ENCODE measurements around the gene HAL.

HAL gene

DNA sequence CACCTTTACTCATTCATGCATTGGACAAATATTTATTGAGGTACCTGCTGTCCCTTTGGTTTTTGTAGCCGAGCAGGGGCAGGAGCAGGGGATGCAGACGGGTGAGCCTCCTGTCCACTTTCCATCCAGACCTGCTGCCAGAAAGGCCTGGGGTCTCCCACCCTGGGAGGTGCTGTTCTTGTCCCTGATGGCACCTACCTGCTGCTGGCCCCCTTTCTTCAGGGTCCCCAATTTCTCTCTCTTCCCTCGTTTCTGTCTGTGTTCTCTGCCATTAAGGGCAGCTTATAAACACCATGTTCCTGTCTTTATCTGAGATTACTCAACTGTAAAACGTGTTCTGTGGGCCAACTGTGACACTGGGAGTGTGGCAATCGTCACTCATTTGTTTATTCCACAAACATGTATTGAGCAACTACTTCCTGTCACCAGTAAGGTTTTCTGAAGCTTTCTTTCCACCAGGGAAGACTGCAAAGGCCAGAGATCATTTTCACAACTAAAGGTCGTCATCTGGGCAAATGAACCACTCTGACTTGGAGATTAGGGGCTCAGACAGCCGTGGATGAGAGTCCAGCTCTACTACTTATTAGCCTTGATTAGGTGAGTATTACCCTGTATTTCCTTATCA lies at the start of gene HAL:
Gene HAL (minus strand): TSS at position 311 of the 625 bp plus-strand sequence. CDS start 434 bp downstream, outside the sequence.
- no peak for DNase-seq

- no peak for DNase-seq
These were observed 49.4 kb upstream of the HAL start for GRCh38 chr12:96045566-96045965.

GRCh38 chr12:96044943-96045290 lies 48.8 kb upstream of the HAL start:
- DNase-seq, result no peak

DNA sequence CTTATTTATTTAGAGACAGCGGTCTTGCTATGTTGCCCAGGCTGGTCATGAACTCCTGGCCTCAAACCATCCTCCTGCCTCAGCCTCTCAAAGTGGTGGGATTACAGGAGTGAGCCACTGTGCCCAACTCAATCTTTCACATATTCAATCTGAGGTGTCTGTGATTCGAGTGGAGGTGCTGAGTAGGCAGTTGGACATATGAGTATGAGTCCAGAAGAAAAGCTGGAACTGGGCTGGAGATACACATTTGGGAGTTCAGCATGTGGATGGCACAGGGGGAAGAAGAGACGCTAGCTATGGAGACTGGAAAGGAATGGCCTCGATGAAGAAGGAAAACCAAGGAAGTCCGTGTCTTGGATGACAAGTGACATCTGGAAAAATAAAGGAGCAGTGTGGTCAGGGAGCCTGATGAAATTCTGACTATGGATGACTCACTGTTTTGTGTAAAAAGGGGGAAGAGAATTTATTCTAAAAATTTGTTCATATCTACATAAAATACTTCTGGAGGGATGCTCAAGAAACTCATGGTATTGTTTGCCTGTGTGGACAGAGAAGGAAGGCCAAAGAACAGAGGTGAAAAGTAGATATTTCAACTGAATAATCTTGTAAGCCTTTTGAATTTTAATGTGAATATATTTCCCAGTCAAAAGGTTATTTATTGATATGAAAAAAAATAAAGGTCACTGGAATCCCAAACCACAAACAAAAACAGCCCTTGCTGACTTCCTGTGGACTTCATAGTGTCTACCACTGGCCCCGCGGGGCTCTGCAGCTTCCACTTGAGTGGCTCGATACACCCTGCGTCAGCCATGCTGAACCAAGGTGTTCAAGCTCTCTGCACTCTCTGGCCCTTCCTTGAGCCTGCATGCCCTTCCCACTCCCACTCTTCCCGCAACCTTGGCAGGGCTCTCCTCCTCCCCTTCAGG lies 48.1 kb upstream of the HAL start:
- DNase-seq, result no peak

- DNase-seq, result no peak
These were observed 45.0 kb upstream of the HAL start for GRCh38 chr12:96041181-96041580.

GRCh38 chr12:96040305-96041133 lies 44.4 kb upstream of the HAL start:
- DNase-seq, result no peak

DNA sequence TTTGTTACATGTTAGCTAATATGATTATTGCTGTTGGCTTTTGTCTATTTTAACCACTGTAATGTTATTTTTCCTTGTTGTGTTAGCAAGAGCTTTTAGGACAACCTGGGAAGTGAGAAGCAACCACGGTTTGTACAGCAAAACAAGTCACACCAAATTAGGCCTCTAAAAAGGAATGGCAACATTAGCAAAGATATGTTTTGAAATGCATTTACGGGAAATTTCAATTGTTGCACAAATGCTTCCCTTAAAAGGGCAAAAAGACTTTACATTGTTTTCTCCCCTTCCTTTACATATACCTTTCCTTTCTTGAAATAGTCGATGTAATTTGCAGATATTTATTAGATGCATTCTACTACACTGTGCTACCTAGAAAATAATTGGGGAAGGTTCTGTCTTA lies 43.4 kb upstream of the HAL start:
- DNase-seq, result no peak

DNA sequence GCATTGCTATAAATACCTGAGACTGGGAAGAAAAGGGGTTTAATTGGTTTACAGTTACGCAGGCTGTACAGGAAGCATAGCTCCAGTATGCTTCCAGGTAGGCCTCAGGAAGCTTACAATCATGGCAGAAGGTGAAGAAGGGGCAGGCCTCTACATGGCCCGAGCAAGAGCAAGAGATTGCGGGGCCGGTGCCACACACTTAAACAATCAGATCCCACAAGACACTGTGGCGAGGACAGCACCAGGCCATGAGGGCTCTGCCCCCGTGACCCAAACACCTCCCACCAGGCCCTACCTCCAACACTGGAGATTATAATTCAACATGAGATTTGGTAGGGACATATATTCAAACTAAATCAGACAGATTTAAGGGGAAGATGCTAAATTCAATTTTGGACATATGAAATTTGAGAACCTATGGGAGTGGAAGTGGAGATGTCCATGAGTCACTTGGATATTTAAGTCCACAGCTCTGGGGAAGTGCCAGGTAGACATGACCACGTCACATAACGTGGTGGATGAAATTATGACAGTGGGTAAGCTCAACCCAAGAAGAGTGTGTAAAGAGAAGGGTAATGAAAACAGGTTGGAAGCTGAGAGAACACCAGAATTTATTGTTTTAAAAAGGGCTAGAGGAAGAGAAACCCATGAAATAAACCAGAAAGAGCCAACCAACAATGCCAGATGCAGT lies 40.8 kb upstream of the HAL start:
- no peak for DNase-seq

DNA sequence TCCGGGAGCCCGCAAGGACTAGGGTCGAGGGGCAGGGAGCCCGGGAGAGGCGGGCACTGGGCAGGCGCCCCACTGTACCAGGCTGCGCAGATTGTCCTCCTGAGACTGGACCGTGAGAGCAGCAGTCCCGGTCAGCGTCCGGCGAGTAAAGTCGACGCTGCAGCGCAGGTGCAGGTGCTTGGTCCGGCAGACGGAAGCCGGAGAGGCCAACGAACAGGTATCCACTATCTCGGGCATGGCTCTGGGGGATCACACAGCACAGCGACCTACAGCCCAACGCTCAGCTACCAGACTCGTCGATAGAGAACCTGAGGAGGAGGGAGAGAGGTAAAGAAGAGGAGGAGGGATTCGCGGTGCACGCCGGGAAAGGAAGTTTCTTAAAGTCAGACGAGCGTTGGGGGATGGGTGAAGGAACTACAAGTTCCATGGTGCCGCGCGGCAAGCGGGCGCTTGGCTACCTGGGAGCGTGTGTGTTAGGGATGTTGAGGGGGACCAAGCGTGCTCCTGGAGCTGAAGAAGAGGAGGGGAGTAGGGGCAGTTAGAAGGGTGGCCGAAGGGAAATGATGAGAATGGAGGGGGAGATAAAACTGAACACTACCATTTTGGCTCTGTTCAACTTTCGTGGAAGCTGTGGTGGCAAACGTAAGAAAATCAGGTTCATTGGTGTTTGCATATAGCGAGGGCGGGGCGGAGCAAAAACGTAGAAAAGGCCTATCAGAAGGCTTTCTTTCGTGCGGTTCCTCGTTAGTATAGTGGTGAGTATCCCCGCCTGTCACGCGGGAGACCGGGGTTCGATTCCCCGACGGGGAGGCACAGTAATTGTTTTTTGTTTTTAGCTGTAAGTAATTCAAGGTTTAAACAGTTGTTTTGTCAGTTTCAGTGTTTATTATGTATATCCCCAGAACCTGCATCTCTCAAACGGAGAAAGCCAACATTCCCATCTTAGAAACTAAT lies 39.4 kb upstream of the HAL start, which contains the start of gene LTA4H:
Gene LTA4H (minus strand): TSS at position 305 of the 954 bp plus-strand sequence. CDS start 68 bp downstream, at position 237.
- peak; percentile 99 for DNase-seq

GRCh38 chr12:96034621-96035282 lies 38.6 kb upstream of the HAL start:
- DNase-seq, result peak; percentile 19

GRCh38 chr12:96033549-96034389 lies 37.6 kb upstream of the HAL start:
- no peak for DNase-seq

DNA sequence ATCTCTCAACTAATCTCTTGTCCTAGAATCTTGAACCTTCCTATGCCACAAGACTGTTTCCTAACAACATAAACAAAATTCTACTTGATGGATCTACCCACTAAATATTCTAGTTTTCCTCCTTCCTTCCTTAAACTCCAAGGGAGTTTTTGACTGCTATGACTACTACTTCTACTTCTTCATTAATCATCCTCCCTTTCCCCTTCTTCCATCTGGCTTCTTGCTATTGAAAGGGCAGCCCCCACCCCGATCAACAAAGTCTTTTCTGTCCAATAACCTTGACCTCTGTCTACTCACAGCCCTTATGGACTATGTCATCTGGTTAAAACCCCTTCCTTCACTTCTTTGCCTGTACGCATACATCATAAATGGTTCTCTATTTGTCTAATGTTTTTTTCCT lies 33.7 kb upstream of the HAL start:
- no peak for DNase-seq

DNA sequence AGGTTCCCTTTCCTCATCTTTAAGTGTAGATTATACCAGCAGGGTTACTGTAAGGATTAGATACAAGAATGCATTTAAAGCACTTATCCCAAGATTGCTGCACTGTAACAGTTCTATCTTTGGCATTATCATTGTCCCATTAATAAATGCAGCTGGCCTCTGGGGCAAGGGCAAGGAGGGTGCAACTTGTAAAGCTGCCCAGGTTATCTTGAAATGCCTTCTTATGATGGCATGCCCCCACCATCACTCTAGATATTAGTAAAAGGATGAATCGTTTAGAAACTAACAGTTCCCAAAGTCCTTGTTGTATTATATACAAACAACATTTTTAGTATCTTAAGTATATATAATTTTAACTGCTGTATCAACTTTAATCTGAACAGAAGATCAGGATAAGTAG lies 32.4 kb upstream of the HAL start:
- no peak for DNase-seq

DNA sequence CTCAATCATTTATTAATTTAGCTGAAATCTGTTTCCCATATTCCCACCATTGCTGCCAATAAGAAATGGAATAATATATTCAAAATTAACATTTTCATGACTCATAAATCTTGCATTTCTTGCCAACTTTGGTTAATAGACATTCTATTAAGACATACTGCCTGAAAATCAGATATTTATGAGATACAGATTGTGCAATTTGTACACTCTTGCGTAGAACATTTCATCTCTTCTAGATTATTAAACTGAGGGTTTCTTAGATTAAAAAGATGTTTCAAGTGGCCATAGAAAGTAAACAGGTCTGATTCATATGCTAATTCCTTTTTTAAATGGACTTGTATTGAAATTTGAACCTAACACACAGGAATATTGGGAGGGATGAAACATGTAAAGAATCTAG lies 30.2 kb upstream of the HAL start:
- DNase-seq, result no peak

- DNase-seq, result no peak
These were observed 29.4 kb upstream of the HAL start for GRCh38 chr12:96025518-96025917.

DNA sequence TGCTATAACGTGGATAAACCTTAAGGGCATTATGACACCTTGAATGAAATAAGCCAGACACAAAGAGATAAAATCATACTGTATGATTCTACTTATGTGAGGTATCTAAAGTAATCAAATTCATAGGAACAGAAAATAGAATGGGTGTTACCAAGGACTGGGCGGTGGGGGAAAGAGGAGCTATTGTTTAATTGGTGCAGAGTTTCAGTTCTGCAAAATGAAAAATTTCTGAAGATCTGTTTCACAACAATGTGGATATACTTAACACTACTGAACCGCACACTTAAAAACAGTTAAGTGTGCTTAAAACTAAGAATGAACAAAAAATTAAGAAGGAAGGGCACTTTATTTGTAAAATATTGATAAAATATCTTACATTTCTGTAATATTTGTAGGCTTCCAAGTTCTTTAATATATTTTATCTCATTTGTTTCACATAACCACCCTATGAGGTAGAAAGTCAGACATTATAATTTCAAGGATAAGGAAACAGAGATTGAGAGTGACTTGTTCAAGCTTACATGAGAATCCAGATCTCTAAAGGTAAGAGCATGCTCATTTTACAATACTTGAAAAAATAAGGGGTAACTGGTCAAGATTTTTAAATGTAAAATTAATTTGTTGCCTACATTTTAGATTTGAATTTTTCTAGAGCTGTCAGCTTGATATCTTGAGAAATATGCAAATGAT lies 24.3 kb upstream of the HAL start:
- no peak for DNase-seq

- no peak for DNase-seq
These were observed 19.5 kb upstream of the HAL start for GRCh38 chr12:96015672-96016071.

GRCh38 chr12:96014943-96015599 lies 18.9 kb upstream of the HAL start:
- DNase-seq, result no peak

- no peak for DNase-seq
These were observed 11.6 kb upstream of the HAL start for GRCh38 chr12:96007729-96008128.

All from midbrain (tissue), 1 donor.